Body of pancreas (tissue), 4 donors: ENCODE measurements around the gene GGN. TPM values are rescaled to one million over a fixed set of nuclear protein-coding genes. Genes with fewer than 3 reads are reported as not detected.

Experiments
- ATAC-seq: fragments of 150-250 bp; one replicate; pipeline ENCODE4 v1.9.1; 2016
- DNase-seq, 4 donors: peaks; one replicate each; pipeline ENCODE4 v3.0.0-alpha.2; 2019
- H3K27ac ChIP-seq, 4 donors: fragments of 200-600 bp; sonication (generic); 1 replicate in 3 of 4; 2 replicates in 1 of 4; pipeline versions ENCODE4 v1.5.1 to v1.6.1; 2016 to 2019; ENCODE audit warnings: mild to moderate bottlenecking in 1 of 4, mixed read lengths in 1 of 4, moderate library complexity in 1 of 4
- H3K27me3 ChIP-seq, 2 donors: fragments of 200-600 bp; sonication (generic); one replicate each; pipeline ENCODE4 v1.6.0; 2016; ENCODE audit warnings: mild to moderate bottlenecking in 1 of 2
- H3K36me3 ChIP-seq, 2 donors: fragments of 200-600 bp; sonication (generic); replicated peaks in 1 of 2; 2 replicates each; pipeline ENCODE4 v1.5.1; 2016; ENCODE audit warnings: low read depth in 2 of 2; ENCODE audit not compliant: insufficient read depth in 1 of 2
- H3K4me1 ChIP-seq: fragments of 200-600 bp; sonication (generic); one replicate; pipeline ENCODE4 v1.6.0; 2016
- H3K4me3 ChIP-seq, 2 donors: fragments of 200-600 bp; sonication (generic); 1 replicate in 1 of 2; 2 replicates in 1 of 2; pipeline ENCODE4 v1.5.1; 2016 to 2019
- H3K9me3 ChIP-seq, 3 donors: fragments of 200-600 bp; sonication (generic); 1 replicate in 2 of 3; 2 replicates in 1 of 3; pipeline ENCODE4 v1.5.1; 2016
- POLR2A ChIP-seq, 3 donors: fragments of 450-650 bp; IDR thresholded peaks; one replicate each; pipeline ENCODE4 v1.6.1; 2016; ENCODE audit warnings: antibody characterized with exemption in 3 of 3, mild to moderate bottlenecking in 2 of 3
- WGBS, 2 donors: methylation state at CpG; one replicate each; pipeline ENCODE4 v1.1.5; 2017; 5-methylcytosine and 5-hydroxymethylcytosine counted together
- intact Hi-C: fragments of 100-400 bp; cut with DNase I; formaldehyde crosslinking; loops from one replicate; pipeline ENCODE4 v1.15.1; 2023
- total RNA-seq, 2 donors: library from RNA; depleted of rRNA; stranded (reverse); fragments of >200 nt; gene quantifications; one replicate each; pipeline ENCODE4 v1.1.0, GENCODE V29; 2016
- TF ChIP-seq, protein P1 (sequence below), 7 experiments: fragments of 450-650 bp in 4 of 7; fragments of 200-600 bp in 3 of 7; sonication (generic) in 3 of 7; IDR thresholded peaks; one replicate each; pipeline ENCODE4 v1.5.1; 2016 to 2019; ENCODE audit warnings: antibody characterized with exemption in 7 of 7

The GGN gene
- total RNA-seq, 2 donors from 2014 or later: 0.78 TPM; not detected in 1

DNA sequence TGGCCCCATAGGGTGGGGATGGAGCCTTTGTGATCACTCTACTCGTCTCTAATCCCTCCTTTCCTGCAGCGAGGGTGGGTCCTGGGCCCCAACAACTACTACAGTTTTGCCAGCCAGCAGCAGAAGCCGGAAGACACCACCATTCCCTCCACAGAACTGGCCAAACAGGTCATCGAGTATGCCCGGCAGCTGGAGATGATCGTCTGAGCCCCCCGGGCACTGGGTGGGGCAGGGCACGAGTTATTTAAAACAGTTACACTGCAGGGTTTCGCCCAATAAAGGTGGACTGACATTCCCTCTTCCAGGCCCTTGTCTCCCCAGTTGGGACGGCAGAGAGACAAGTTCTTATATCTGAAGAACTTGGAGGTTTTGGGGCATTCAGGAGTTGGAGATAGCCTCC, 4.7 kb downstream of the GGN start:
- Histone ChIP-seq H3K27ac (no peak overlapping the region), H3K4me3 (no peak overlapping the region), H3K4me1 (peaks cover 19% of the 10 kb centered on the region), H3K36me3 (peaks cover 12 to 34% of the 10 kb centered on the region in 2 donors), H3K9me3 (no peaks in the 10 kb centered on the region), H3K27me3 (no peaks in the 10 kb centered on the region)
- ATAC-seq: no peak
- intact Hi-C loops: no loop called here
- WGBS, 2 donors: 87 to 100% methylated on average over 1 to 10 of the region's 10 CpGs
- DNase-seq: no peak
- TF ChIP-seq, protein P1, sequence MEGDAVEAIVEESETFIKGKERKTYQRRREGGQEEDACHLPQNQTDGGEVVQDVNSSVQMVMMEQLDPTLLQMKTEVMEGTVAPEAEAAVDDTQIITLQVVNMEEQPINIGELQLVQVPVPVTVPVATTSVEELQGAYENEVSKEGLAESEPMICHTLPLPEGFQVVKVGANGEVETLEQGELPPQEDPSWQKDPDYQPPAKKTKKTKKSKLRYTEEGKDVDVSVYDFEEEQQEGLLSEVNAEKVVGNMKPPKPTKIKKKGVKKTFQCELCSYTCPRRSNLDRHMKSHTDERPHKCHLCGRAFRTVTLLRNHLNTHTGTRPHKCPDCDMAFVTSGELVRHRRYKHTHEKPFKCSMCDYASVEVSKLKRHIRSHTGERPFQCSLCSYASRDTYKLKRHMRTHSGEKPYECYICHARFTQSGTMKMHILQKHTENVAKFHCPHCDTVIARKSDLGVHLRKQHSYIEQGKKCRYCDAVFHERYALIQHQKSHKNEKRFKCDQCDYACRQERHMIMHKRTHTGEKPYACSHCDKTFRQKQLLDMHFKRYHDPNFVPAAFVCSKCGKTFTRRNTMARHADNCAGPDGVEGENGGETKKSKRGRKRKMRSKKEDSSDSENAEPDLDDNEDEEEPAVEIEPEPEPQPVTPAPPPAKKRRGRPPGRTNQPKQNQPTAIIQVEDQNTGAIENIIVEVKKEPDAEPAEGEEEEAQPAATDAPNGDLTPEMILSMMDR (IDR thresholded peaks at IDR 0.05): no peak
- TF ChIP-seq POLR2A (IDR thresholded peaks at IDR 0.05): no peak

- intact Hi-C loops: no loop called here
These were observed 6.7 kb downstream of the GGN start for GRCh38 chr19:38381138-38381537.

DNA sequence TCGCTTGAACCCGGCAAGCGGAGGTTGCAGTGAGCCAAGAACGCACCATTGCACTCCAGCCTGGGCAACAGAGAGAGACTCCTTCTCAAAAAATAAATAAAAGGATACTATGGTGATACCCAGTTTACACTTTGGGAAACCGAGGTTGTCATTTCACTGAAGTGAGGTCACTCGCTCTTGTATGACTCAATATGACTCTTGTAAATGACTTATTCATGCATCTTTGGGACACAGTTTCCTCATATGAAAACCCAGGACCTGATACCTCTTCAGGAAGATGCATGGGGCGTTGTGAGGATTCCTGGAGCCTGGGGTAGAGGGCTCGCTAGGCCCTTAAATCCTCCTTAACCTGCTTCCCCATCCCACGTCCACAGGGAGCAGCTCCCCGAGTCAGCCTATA, 9.0 kb downstream of the GGN start:
- H3K4me1 ChIP-seq: peaks cover 22% of the 10 kb centered on the region
- peaks cover 12 to 34% of the 10 kb centered on the region in 2 donors for H3K36me3 ChIP-seq
- DNase-seq (no peak), ATAC-seq (no peak)
- H3K9me3 ChIP-seq: no peaks in the 10 kb centered on the region
- 88 to 90% methylated on average over 10 of the region's 10 CpGs for WGBS, 2 donors
- H3K4me3 ChIP-seq: no peak overlapping the region
- intact Hi-C loops: no loop called here
- no peak overlapping the region for H3K27ac ChIP-seq
- TF ChIP-seq, protein P1 (IDR thresholded peaks at IDR 0.05): no peak
- TF ChIP-seq POLR2A (IDR thresholded peaks at IDR 0.05): no peak
- no peaks in the 10 kb centered on the region for H3K27me3 ChIP-seq

More at GRCh38 chr19:38381138-38381537, 6.7 kb downstream of the GGN start:
- DNase-seq: no peak
- no peak for ATAC-seq
- TF ChIP-seq, protein P1 (IDR thresholded peaks at IDR 0.05): no peak
- no peak for TF ChIP-seq POLR2A (IDR thresholded peaks at IDR 0.05)
- Histone ChIP-seq H3K27me3 (no peaks in the 10 kb centered on the region), H3K36me3 (peaks cover 12 to 34% of the 10 kb centered on the region in 2 donors), H3K27ac (no peak overlapping the region), H3K9me3 (no peaks in the 10 kb centered on the region), H3K4me3 (no peak overlapping the region), H3K4me1 (peaks cover 8% of the 10 kb centered on the region)
- 97% methylated on average over 9 of the region's 9 CpGs for WGBS, 2 donors

GRCh38 chr19:38377052-38377451, 10.8 kb downstream of the GGN start:
- WGBS, 2 donors: 97 to 100% methylated on average over 4 of the region's 4 CpGs
- intact Hi-C loops: no loop called here
- ATAC-seq: no peak
- Histone ChIP-seq H3K4me3 (no peak overlapping the region), H3K27ac (no peak overlapping the region), H3K27me3 (no peaks in the 10 kb centered on the region), H3K36me3 (peaks cover 6 to 24% of the 10 kb centered on the region in 2 donors), H3K4me1 (peaks cover 24% of the 10 kb centered on the region), H3K9me3 (no peaks in the 10 kb centered on the region)
- DNase-seq: no peak
- TF ChIP-seq, protein P1 (IDR thresholded peaks at IDR 0.05): no peak

DNA sequence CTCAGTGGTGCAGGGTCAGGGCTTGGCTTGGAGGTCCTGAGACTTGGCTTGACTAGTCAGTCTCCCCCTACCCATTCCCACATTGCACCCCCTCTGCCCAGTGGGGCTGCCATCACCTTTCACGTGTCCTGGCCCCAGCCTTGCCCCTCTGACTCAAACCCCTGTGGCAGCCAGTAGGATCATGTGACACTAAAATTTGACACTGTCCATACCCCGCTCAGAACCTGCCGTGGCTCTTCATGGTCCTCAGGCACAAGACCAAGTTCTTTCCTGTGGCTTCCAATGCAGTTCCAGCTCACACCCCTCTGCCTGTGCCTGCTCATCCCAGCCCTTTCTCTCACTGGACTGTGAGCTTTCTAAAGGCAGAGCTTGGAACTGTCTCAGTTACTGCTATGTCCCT, 11.3 kb downstream of the GGN start:
- H3K36me3 ChIP-seq: peaks cover 2 to 20% of the 10 kb centered on the region in 2 donors
- H3K9me3 ChIP-seq: no peaks in the 10 kb centered on the region
- no peaks in the 10 kb centered on the region for H3K27me3 ChIP-seq
- ATAC-seq: no peak
- H3K4me3 ChIP-seq: no peak overlapping the region
- no peak overlapping the region for H3K27ac ChIP-seq
- 90% methylated on average over 3 of the region's 3 CpGs for WGBS, 2 donors
- peaks cover 24% of the 10 kb centered on the region for H3K4me1 ChIP-seq
- TF ChIP-seq, protein P1 (IDR thresholded peaks at IDR 0.05): no peak
- no peak for TF ChIP-seq POLR2A (IDR thresholded peaks at IDR 0.05)
- intact Hi-C loops: no loop called here
- DNase-seq: no peak
